Spleen (tissue), 11 donors: ENCODE measurements around the gene ETFDH. TPM values are rescaled to one million over a fixed set of nuclear protein-coding genes. Genes with fewer than 3 reads are reported as not detected.
"Not testable (repeated sequence)": the region's sequence is repeated elsewhere in the genome, so short reads cannot be mapped to it uniquely, and the experiment has no call there.

Experiments used
- DNase-seq: peaks from one replicate; pipeline ENCODE4 v3.0.0-alpha.2; 2020
- H3K27ac ChIP-seq, 8 donors: fragments of 200-600 bp; sonication (generic) in 7 of 8; 1 replicate in 4 of 8; 2 replicates in 4 of 8; pipeline versions ENCODE4 v1.5.0 to v1.8.0; 2016 to 2021; ENCODE audit warnings: inconsistent platforms in 4 of 8, mild to moderate bottlenecking in 4 of 8, moderate library complexity in 1 of 8
- H3K27me3 ChIP-seq, 7 donors: fragments of 200-600 bp; sonication (generic) in 6 of 7; replicated peaks in 1 of 7; 1 replicate in 4 of 7; 2 replicates in 3 of 7; pipeline versions ENCODE4 v1.5.0 to v1.8.0; 2016 to 2021; ENCODE audit warnings: inconsistent platforms in 3 of 7, mild to moderate bottlenecking in 1 of 7
- H3K36me3 ChIP-seq, 6 donors: fragments of 200-600 bp; sonication (generic) in 5 of 6; 1 replicate in 4 of 6; 2 replicates in 2 of 6; pipeline versions ENCODE4 v1.5.0 to v1.8.0; 2016 to 2021; ENCODE audit warnings: inconsistent platforms in 2 of 6
- H3K4me1 ChIP-seq, 6 donors: fragments of 200-600 bp; sonication (generic) in 5 of 6; 1 replicate in 3 of 6; 2 replicates in 3 of 6; pipeline versions ENCODE4 v1.5.0 to v1.8.0; 2016 to 2021; ENCODE audit warnings: inconsistent platforms in 3 of 6
- H3K4me3 ChIP-seq, 8 donors: fragments of 200-600 bp; sonication (generic) in 7 of 8; 1 replicate in 4 of 8; 2 replicates in 4 of 8; pipeline versions ENCODE4 v1.5.0 to v1.8.0; 2016 to 2021; ENCODE audit warnings: inconsistent platforms in 4 of 8, mild to moderate bottlenecking in 4 of 8, moderate library complexity in 2 of 8
- H3K9me3 ChIP-seq, 8 donors: fragments of 200-600 bp; sonication (generic) in 7 of 8; 1 replicate in 4 of 8; 2 replicates in 4 of 8; pipeline versions ENCODE4 v1.5.0 to v1.8.0; 2016 to 2021; ENCODE audit warnings: inconsistent platforms in 4 of 8
- POLR2A ChIP-seq, 3 donors: fragments of 450-650 bp; IDR thresholded peaks; one replicate each; pipeline ENCODE4 v1.5.1; 2017; ENCODE audit warnings: antibody characterized with exemption in 3 of 3, mild to moderate bottlenecking in 1 of 3
- POLR2AphosphoS5 ChIP-seq, 3 donors: sonication (generic); formaldehyde crosslinking; IDR thresholded peaks; one replicate each; pipeline ENCODE4 v1.5.1; 2017; ENCODE audit warnings: antibody characterized with exemption in 3 of 3
- WGBS, 5 donors: extraction: QIAGEN DNeasy Blood & Tissue Kit in 3 of 5; methylation state at CpG; one replicate each; pipeline versions ENCODE4 v1.1.5 to v1.1.7; 2013 to 2018; 5-methylcytosine and 5-hydroxymethylcytosine counted together
- intact Hi-C: fragments of 100-400 bp; cut with DNase I; formaldehyde crosslinking; loops from one replicate; pipeline ENCODE4 v1.15.0; 2023; ENCODE audit warnings: low total_unique reads
- polyA plus RNA-seq, 3 donors: library from polyadenylated mRNA; stranded (reverse); fragments of 200-250 nt; gene quantifications; one replicate each; pipeline ENCODE4 v1.2.1, GENCODE V29; 2013
- total RNA-seq, 7 donors: library from RNA; depleted of rRNA in 3 of 7; stranded (reverse); fragments of >200 nt in 3 of 7; fragmentation: NEBNext Ultra II Directional in 4 of 7; extraction: Animal tissue kit (Norgen Biotek cat#: 25700) in 4 of 7; gene quantifications; one replicate each; pipeline versions ENCODE4 v1.1.0 to v1.2.1, GENCODE V29; 2016 to 2021
- TF ChIP-seq, protein P1 (sequence below), 11 experiments: fragments of 200-600 bp in 7 of 11; fragments of 450-650 bp in 4 of 11; sonication (generic) in 4 of 11; IDR thresholded peaks in 8 of 11; conservative IDR thresholded peaks in 3 of 11; 1 replicate in 7 of 11; 2 replicates in 4 of 11; pipeline versions ENCODE4 v1.4.0 to v1.8.0; 2016 to 2021; ENCODE audit warnings: antibody characterized with exemption in 11 of 11, inconsistent platforms in 4 of 11, mild to moderate bottlenecking in 1 of 11
- donor health status: healthy with polysubstance abuse.
- donor health status: DM: no; HTN: no; CAD: no; lungs with moderate emphysema.
- donor health status: DM: no; HTN: no; CAD: no.
- donor health status: Bipolar disorder and iron deficiency.
- donor health status: healthy.
- donor health status: DM: no; HTN: no; CAD: no.
- donor health status: DM: yes; HTN: yes; CAD: no.

ETFDH gene
- total and polyA plus RNA-seq, 10 donors: 7.1 to 45.2 (median 24.2) TPM

DNA sequence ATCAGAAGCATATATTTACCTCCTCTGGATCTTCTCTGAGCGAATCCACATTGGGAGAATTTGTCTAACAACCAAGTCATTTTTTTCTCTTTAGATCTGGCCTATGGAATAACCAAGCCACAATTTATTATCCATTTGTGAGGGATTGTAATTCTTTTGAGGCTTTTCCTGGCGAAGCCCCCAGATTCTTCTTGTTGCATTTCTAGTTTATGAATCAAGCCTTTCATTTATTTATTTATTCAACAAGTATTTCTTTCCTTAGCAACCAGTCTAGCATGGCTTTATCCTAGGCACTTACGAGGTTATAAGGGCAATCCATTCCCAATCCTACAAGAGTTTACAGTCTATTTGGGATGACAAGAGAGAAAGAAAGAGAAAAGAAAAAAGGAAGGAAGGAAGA is 78.3 kb downstream of the ETFDH start:
- intact Hi-C loops: no loop called here
- Histone ChIP-seq H3K27me3 (no peaks in the 10 kb centered on the region), H3K4me3 (no peak overlapping the region), H3K4me1 (no peaks in the 10 kb centered on the region), H3K27ac (no peak overlapping the region), H3K36me3 (no peaks in the 10 kb centered on the region), H3K9me3 (peaks cover 0 to 9% (median 0%) of the 10 kb centered on the region in 8 donors)
- 86 to 94% (median 90%) methylated on average over 3 of the region's 3 CpGs for WGBS, 5 donors
- TF ChIP-seq POLR2AphosphoS5 (IDR thresholded peaks at IDR 0.05) (no peak), POLR2A (IDR thresholded peaks at IDR 0.05) (no peak)
- TF ChIP-seq, protein P1, sequence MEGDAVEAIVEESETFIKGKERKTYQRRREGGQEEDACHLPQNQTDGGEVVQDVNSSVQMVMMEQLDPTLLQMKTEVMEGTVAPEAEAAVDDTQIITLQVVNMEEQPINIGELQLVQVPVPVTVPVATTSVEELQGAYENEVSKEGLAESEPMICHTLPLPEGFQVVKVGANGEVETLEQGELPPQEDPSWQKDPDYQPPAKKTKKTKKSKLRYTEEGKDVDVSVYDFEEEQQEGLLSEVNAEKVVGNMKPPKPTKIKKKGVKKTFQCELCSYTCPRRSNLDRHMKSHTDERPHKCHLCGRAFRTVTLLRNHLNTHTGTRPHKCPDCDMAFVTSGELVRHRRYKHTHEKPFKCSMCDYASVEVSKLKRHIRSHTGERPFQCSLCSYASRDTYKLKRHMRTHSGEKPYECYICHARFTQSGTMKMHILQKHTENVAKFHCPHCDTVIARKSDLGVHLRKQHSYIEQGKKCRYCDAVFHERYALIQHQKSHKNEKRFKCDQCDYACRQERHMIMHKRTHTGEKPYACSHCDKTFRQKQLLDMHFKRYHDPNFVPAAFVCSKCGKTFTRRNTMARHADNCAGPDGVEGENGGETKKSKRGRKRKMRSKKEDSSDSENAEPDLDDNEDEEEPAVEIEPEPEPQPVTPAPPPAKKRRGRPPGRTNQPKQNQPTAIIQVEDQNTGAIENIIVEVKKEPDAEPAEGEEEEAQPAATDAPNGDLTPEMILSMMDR (IDR thresholded peaks at IDR 0.05 in 8 of 11, conservative IDR thresholded peaks at IDR 0.05 in 3 of 11): no peak
- no peak for DNase-seq

DNA sequence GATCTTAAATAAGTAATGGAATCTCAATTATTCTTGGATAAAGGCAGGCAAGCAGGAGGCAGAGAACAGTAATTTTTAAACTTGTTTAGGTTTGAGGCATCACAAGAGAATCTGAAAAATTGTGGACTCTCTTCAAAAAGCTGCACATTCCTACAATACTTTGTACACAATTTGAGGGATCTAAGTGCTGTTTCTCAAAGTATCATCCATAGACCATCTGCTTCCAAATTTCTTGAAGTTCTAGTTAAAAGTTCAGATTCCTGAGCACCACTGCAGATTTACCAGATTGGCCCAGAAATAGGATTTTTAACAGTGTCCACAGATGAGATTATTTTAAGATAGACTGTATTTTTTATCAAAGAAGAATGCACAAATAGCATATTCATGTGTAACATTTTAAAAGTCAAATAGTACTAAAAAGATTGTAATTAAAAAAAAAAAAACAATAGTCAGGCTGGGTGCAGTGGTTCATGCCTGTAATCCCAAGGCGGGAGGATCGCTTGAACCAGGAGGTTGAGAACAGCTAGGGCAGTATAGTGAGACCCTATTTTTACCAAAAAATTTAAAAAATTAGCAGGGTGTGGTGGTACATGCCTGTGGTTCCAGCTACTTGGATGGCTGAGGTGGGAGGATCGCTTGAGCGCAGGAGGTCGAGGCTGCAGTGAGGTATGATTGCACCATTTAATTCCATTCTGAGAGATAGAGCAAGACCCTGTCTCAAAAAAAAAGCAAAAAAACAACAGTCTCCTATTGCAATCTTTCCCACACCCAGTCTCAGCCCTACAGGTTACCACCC is 82.5 kb downstream of the ETFDH start:
- 93 to 98% (median 95%) methylated on average over 5 of the region's 5 CpGs for WGBS, 5 donors
- H3K4me3 ChIP-seq: no peak overlapping the region
- intact Hi-C loops: no loop called here
- no peaks in the 10 kb centered on the region for H3K36me3 ChIP-seq
- H3K4me1 ChIP-seq: no peaks in the 10 kb centered on the region
- TF ChIP-seq POLR2AphosphoS5 (IDR thresholded peaks at IDR 0.05) (no peak), POLR2A (IDR thresholded peaks at IDR 0.05) (no peak)
- TF ChIP-seq, protein P1 (IDR thresholded peaks at IDR 0.05 in 8 of 11, conservative IDR thresholded peaks at IDR 0.05 in 3 of 11): no peak
- peaks cover 0 to 29% (median 0%) of the 10 kb centered on the region in 7 donors for H3K27me3 ChIP-seq
- no peak overlapping the region for H3K27ac ChIP-seq
- H3K9me3 ChIP-seq: peaks cover 0 to 16% (median 2%) of the 10 kb centered on the region in 8 donors
- no peak for DNase-seq

DNA sequence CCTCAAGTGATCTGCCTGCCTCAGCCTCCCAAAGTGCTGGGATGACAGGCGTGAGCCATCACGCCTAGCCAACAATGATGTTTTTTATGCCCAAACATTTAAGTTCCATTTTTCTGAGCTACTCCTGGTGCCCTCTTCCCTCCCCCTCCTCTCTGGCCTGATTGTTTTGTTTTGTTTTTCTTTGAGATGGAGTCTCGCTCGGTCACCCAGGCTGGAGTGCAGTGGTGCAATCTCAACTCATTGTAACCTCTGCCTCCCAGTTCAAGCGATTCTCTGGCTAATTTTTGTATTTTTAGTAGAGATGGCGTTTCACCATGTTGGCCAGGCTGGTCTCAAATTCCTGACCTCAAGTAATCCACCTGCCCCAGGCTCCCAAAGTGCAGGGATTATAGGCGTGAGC is 83.7 kb downstream of the ETFDH start:
- H3K36me3 ChIP-seq, H3K27ac ChIP-seq, intact Hi-C loops, H3K4me3 ChIP-seq, DNase-seq, H3K4me1 ChIP-seq: not testable (repeated sequence)
- peaks cover 0 to 37% (median 0%) of the 10 kb centered on the region in 7 donors for H3K27me3 ChIP-seq
- WGBS, 5 donors: 94 to 97% (median 94%) methylated on average over 7 of the region's 7 CpGs
- peaks cover 0 to 16% (median 2%) of the 10 kb centered on the region in 8 donors for H3K9me3 ChIP-seq

DNA sequence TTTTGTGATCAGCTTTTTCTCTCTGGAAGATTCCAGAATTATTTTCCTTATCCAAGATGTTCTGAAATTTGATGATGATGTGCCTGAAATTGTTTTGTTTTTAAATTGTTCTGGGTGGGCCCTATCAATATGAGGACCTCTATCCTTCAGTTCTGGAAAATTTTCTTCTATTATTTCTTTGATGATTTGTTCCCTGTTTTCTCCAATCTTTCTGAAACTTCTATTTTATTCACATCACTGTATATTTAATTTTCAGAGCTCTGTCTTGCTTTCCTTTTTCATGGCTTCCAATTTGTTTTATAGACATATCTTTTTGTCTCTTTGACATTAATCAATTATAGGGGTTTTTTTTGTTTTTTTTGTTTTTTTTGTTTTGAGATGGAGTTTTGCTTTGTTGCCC is 84.5 kb downstream of the ETFDH start:
- intact Hi-C loops: no loop called here
- no peak for TF ChIP-seq POLR2A (IDR thresholded peaks at IDR 0.05)
- TF ChIP-seq, protein P1 (IDR thresholded peaks at IDR 0.05 in 8 of 11, conservative IDR thresholded peaks at IDR 0.05 in 3 of 11): no peak
- no peak for TF ChIP-seq POLR2AphosphoS5 (IDR thresholded peaks at IDR 0.05)
- Histone ChIP-seq H3K27me3 (peaks cover 0 to 41% (median 0%) of the 10 kb centered on the region in 7 donors), H3K27ac (no peak overlapping the region), H3K9me3 (peaks cover 0 to 16% (median 2%) of the 10 kb centered on the region in 8 donors), H3K4me3 (no peak overlapping the region), H3K36me3 (no peaks in the 10 kb centered on the region), H3K4me1 (no peaks in the 10 kb centered on the region)
- DNase-seq: no peak
